HEK293 (cell line): Measurements from ENCODE around the gene TCEANC2.
A peak's percentile ranks its signal among the peaks of the same experiment; 100 is the strongest.
"Not testable (repeated sequence)": the region's sequence is repeated elsewhere in the genome, so short reads cannot be mapped to it uniquely, and the experiment has no call there.

Source experiments
- CTCF ChIA-PET: fragments of 350-600 bp; formaldehyde crosslinking; extraction: SDS; loops from one replicate; lab custom pipeline; 2021; ENCODE audit warnings: antibody characterized with exemption; lab: Yijun Ruan, JAX
- POLR2A ChIA-PET: fragments of 300-600 bp; formaldehyde crosslinking; extraction: SDS; loops from one replicate; lab custom pipeline; 2020; ENCODE audit warnings: antibody characterized with exemption, inconsistent platforms; lab: Yijun Ruan, JAX
- H3K27ac ChIP-seq: fragments of 200-500 bp; sonication (Bioruptor generic); 2 replicates; pipeline ENCODE4 v1.5.1; 2014; ENCODE audit warnings: low read depth, low read length, control low read depth, inconsistent platforms; ENCODE audit errors: extremely low read depth
- H3K36me3 ChIP-seq, 2 experiments: fragments of 200-500 bp in 1 of 2; sonication (Bioruptor generic) in 1 of 2; 1 replicate in 1 of 2; 2 replicates in 1 of 2; pipeline ENCODE4 v1.5.1; 2014 to 2017; ENCODE audit warnings: inconsistent platforms in 2 of 2, low read length in 2 of 2; ENCODE audit not compliant: control insufficient read depth in 2 of 2, insufficient read depth in 1 of 2
- H3K4me1 ChIP-seq: fragments of 200-500 bp; sonication (Bioruptor generic); 2 replicates; pipeline ENCODE4 v1.5.1; 2014; ENCODE audit warnings: mild to moderate bottlenecking, low read length, inconsistent platforms; ENCODE audit not compliant: control insufficient read depth, insufficient read depth
- H3K4me3 ChIP-seq: 2 replicates; pipeline ENCODE4 v1.5.1; 2011; ENCODE audit warnings: low read depth, mild to moderate bottlenecking, control low read depth, low read length, moderate library complexity
- H3K9me3 ChIP-seq: fragments of 200-500 bp; sonication (Bioruptor generic); 2 replicates; pipeline ENCODE4 v1.5.1; 2014; ENCODE audit warnings: low read depth, low read length, inconsistent platforms; ENCODE audit not compliant: control insufficient read depth, insufficient read depth
- HOXD13 ChIP-seq: sonication (generic); formaldehyde crosslinking; IDR thresholded peaks from 2 replicates; pipeline ENCODE4 v1.8.0; 2022; ENCODE audit warnings: missing genetic modification reagents, borderline replicate concordance
- KLF1 ChIP-seq: fragments of 450-650 bp; formaldehyde crosslinking; IDR thresholded peaks from 2 replicates; pipeline ENCODE4 v1.5.1; 2016; ENCODE audit warnings: missing biosample characterization, missing genetic modification characterization
- PRDM10 ChIP-seq: fragments of 450-650 bp; formaldehyde crosslinking; IDR thresholded peaks from 2 replicates; pipeline ENCODE4 v1.5.1; 2016; ENCODE audit warnings: missing biosample characterization, missing genetic modification characterization
- PRDM6 ChIP-seq: fragments of 450-650 bp; formaldehyde crosslinking; IDR thresholded peaks from 2 replicates; pipeline ENCODE4 v1.5.1; 2017; ENCODE audit warnings: missing biosample characterization, missing genetic modification characterization
- SALL2 ChIP-seq: fragments of 450-650 bp; formaldehyde crosslinking; IDR thresholded peaks from 2 replicates; pipeline ENCODE4 v1.5.0; 2017; ENCODE audit warnings: missing biosample characterization, mild to moderate bottlenecking, missing genetic modification characterization, borderline replicate concordance
- ZNF121 ChIP-seq: fragments of 450-650 bp; formaldehyde crosslinking; IDR thresholded peaks from 2 replicates; pipeline ENCODE4 v1.5.1; 2016; ENCODE audit warnings: missing biosample characterization, missing genetic modification characterization
- ZNF350 ChIP-seq: fragments of 450-650 bp; formaldehyde crosslinking; IDR thresholded peaks from 2 replicates; pipeline ENCODE4 v1.5.0; 2017; ENCODE audit warnings: missing biosample characterization, mild to moderate bottlenecking, missing genetic modification characterization
- ZNF354C ChIP-seq: fragments of 450-650 bp; formaldehyde crosslinking; IDR thresholded peaks from 2 replicates; pipeline ENCODE4 v1.5.1; 2016; ENCODE audit warnings: missing biosample characterization, missing genetic modification characterization, low read depth, borderline replicate concordance
- ZNF362 ChIP-seq: fragments of 450-650 bp; formaldehyde crosslinking; IDR thresholded peaks from 2 replicates; pipeline ENCODE4 v1.5.1; 2016; ENCODE audit warnings: missing biosample characterization, missing genetic modification characterization
- ZNF76 ChIP-seq: fragments of 450-650 bp; formaldehyde crosslinking; IDR thresholded peaks from 2 replicates; pipeline ENCODE4; 2016; ENCODE audit warnings: low read depth, missing biosample characterization, missing genetic modification characterization, borderline replicate concordance

The TCEANC2 gene

GRCh38 chr1:54094001-54094729, 40.8 kb downstream of the TCEANC2 start:
- Histone ChIP-seq H3K4me1 (no peaks in the 10 kb centered on the region), H3K36me3 (peaks cover 0 to 13% of the 10 kb centered on the region in 2 experiments; a peak in 1 of 3 replicates), H3K9me3 (no peaks in the 10 kb centered on the region), H3K27ac (no peak overlapping the region), H3K4me3 (no peak overlapping the region)
- ChIA-PET CTCF (interaction anchor here (1.4 kb wide), 1 partner anchor 12 kb away, joined by 6 read pairs; no protein-coding TSS in a partner anchor), POLR2A (no interaction called here)
- TF ChIP-seq ZNF354C (tag by site-specific recombination) (no peak), PRDM10 (no peak), SALL2 (no peak)

GRCh38 chr1:54094730-54095105, 41.3 kb downstream of the TCEANC2 start:
- TF ChIP-seq ZNF121 (tag by site-specific recombination), result peak; percentile 62; the same call in 1 of the 2 replicates
- H3K4me1 ChIP-seq, H3K27ac ChIP-seq, H3K9me3 ChIP-seq, H3K4me3 ChIP-seq, POLR2A ChIA-PET: not testable (repeated sequence)
- peaks cover 0 to 12% of the 10 kb centered on the region in 2 experiments; a peak in 1 of 3 replicates for H3K36me3 ChIP-seq
- CTCF ChIA-PET, result interaction anchor here (1.4 kb wide), 1 partner anchor 13 kb away, joined by 6 read pairs; no protein-coding TSS in a partner anchor

- CTCF ChIA-PET, result interaction anchor here (1.4 kb wide), 1 partner anchor 14 kb away, joined by 6 read pairs; no protein-coding TSS in a partner anchor
- TF ChIP-seq ZNF362 (no peak), HOXD13 (no peak), PRDM6 (tag by site-specific recombination) (no peak), SALL2 (no peak), ZNF350 (tag by site-specific recombination) (no peak), ZNF76 (tag by site-specific recombination) (no peak), KLF1 (no peak)
- TF ChIP-seq, all 188 proteins: peak for 0
- Histone ChIP-seq H3K36me3 (peaks cover 0 to 10% of the 10 kb centered on the region in 2 experiments; a peak in 1 of 3 replicates), H3K4me3 (no peak overlapping the region), H3K9me3 (no peaks in the 10 kb centered on the region), H3K27ac (no peak overlapping the region), H3K4me1 (no peaks in the 10 kb centered on the region)
- POLR2A ChIA-PET, result no interaction called here
Measured at GRCh38 chr1:54095546-54096226, 42.3 kb downstream of the TCEANC2 start.
